HEK293T (cell line): ENCODE data around the gene TAS2R14.

Experiments
- ARNT ChIP-seq: fragments of 450-650 bp; IDR thresholded peaks from 2 replicates; pipeline ENCODE4 v1.6.1; 2017; ENCODE audit warnings: mild to moderate bottlenecking
- FOXK2 ChIP-seq: fragments of 450-650 bp; IDR thresholded peaks from 2 replicates; pipeline ENCODE4 v1.6.1; 2016; ENCODE audit warnings: mild to moderate bottlenecking
- FOXM1 ChIP-seq: fragments of 450-650 bp; IDR thresholded peaks from 2 replicates; pipeline ENCODE4 v1.6.1; 2017; ENCODE audit warnings: mild to moderate bottlenecking, borderline replicate concordance
- LEF1 ChIP-seq: fragments of 450-650 bp; IDR thresholded peaks from 2 replicates; pipeline ENCODE4 v1.6.1; 2017; ENCODE audit warnings: mild to moderate bottlenecking, borderline replicate concordance
- SP1 ChIP-seq: fragments of 450-650 bp; IDR thresholded peaks from 2 replicates; pipeline ENCODE4 v1.6.1; 2017
- SUZ12 ChIP-seq: fragments of 450-650 bp; IDR thresholded peaks from 2 replicates; pipeline ENCODE4 v1.6.1; 2016; ENCODE audit warnings: mild to moderate bottlenecking
- TARDBP ChIP-seq: fragments of 450-650 bp; IDR thresholded peaks from 2 replicates; pipeline ENCODE4 v1.6.1; 2016
- TF ChIP-seq, protein P1 (sequence below): fragments of 450-650 bp; IDR thresholded peaks from 2 replicates; pipeline ENCODE4 v1.6.1; 2016

DNA sequence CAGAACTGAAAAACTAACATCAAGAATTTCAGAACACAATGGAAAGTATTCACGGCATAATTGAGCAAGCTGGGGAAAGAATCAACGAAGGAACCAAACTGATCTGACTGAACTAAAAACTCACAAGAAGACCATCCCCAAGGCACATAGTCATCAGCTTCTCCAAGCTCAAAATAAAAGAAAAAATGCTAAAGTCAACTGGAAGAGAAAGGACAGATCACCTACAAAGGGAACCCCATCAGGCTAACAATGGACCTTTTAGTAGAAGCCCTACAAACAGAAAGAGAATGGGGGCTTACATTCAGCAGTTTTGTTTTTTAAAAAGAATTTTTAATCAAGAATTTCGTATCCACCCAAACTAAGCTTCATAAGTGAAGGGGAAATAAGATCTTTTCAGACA, 35.9 kb upstream of the TAS2R14 start:
- TF ChIP-seq LEF1 (no peak), SUZ12 (no peak), SP1 (no peak), TARDBP (no peak), ARNT (no peak), FOXM1 (no peak), FOXK2 (no peak)
- TF ChIP-seq, protein P1, sequence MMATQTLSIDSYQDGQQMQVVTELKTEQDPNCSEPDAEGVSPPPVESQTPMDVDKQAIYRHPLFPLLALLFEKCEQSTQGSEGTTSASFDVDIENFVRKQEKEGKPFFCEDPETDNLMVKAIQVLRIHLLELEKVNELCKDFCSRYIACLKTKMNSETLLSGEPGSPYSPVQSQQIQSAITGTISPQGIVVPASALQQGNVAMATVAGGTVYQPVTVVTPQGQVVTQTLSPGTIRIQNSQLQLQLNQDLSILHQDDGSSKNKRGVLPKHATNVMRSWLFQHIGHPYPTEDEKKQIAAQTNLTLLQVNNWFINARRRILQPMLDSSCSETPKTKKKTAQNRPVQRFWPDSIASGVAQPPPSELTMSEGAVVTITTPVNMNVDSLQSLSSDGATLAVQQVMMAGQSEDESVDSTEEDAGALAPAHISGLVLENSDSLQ: no peak
